SHP77 treated with DMSO at 0.1 percent for 48 hours (cell line): ENCODE data around the gene TIE1.

ENCODE experiments used
- DNase-seq: peaks from one replicate; lab custom pipeline; 2025; lab: John Stamatoyannopoulos, UW

TIE1 gene

DNA sequence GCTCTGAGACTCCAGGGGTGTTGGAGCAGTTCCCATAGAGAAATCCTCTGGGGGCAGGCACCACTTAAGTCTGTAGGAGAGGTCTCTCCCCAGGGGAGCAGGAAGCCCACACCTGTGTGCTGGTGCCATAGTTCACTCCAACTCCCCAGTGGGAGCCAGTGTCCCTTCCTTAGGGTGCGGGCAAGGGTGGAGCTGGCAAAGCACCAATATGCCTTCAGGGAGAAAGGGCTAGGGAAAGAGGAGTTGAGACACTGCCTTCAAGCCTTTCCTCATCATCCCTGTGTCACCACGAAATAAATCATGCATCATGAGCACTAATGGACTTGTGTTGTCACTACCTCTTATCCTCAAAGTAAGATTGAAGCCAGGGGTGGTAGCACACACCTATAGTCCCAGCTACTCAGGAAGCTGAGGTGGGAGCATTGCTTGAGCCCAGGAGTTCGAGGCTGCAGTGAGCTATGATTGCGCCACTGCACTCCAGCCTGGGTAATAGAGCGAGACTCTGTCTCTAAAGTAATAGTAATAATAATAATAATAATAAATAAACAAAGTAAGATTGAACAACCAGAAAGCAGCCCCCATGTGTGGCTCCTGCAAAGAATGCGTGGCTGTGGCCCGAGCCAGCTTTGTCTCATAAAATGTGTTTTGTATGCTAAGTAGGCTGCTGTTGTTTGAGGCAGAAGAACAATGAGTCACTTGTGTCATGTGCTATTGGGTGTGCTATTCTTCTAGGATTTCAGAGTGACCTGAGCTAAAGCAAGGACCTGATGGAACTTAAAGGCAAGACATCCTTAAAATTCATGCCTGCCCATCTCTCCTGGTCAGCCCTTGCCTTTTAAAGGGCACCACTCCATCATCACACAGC, 6.7 kb upstream of the TIE1 start:
- DNase-seq: no peak

GRCh38 chr1:43294761-43295160, 6.0 kb upstream of the TIE1 start:
- no peak for DNase-seq

DNA sequence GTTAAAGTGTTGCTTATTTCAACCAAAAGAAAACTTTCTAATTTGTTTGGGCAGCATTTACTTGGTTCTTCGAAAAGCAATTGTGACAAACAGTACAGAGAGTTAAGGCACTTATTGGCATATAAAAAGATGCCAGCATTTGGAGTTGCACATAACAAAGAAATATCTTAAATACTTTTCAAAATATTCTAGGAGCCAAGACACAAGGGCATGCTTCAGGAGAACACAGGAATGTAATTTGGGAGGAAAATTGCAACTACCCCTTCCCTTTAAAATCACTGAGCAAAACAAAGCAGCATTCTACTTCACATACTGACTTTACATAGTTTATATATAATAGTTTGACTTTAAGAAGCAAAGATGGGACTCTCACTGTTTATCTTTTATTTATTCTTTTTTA, 4.6 kb upstream of the TIE1 start:
- no peak for DNase-seq

DNA sequence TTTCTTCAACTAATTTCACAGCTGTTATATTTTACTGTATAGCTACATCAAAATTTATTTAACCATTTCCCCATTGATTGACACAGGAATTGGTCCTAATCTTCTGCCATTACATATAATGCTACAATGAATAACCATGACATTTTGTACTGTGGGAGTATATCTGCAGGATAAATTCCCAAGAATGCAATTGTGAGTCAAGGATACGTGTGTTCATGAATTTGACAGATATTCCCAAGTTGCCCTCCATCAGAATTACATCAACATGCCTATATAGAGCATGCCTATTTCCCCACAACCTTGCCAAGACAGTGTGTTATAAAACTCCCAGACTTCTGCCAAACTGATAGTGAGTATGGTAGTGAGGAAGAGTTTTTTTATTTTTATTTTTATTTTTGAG, 2.7 kb upstream of the TIE1 start:
- DNase-seq: no peak

DNA sequence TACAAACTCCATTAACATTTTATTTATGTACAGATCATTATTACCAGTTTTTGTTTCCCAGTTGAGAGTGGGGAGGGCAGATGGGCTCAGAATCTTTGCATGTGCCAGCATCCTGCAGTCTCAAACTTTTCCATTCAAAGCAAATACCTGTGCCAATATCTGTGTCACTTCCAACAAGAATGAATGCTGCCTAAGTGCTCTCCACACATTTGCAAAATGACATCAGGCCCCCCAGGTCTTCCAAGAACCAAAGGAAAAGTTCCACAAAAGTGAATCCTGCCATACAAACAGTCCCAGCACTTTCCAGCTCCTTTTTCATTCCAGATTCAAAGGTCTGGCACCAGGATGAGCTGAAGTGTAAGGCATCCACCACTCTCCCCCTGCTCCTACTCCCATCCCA, 1.7 kb upstream of the TIE1 start:
- DNase-seq: no peak

DNA sequence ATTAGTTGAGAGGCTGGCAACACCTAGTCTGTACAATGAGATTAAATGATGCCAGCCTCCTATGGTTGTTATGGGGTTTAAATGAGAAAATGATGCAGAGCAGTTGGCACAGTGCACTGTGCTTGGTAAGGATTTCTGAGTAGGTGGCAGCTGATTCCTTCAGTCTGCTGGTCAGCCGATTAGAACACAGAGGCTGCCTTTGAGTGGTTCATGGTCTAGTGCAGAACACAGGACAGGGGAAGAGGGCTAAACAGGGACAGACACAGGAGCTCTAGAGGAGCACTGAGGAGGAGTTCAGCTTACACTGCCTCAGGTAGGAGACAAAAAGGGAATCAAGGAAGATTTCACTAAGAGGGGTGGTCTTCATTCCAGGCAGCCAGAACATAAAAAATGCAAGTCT, 1.4 kb downstream of the TIE1 start:
- DNase-seq: no peak

- DNase-seq: no peak
Measured at GRCh38 chr1:43302721-43303470, 2.1 kb downstream of the TIE1 start.

GRCh38 chr1:43303471-43304313, 2.9 kb downstream of the TIE1 start:
- DNase-seq: no peak

DNA sequence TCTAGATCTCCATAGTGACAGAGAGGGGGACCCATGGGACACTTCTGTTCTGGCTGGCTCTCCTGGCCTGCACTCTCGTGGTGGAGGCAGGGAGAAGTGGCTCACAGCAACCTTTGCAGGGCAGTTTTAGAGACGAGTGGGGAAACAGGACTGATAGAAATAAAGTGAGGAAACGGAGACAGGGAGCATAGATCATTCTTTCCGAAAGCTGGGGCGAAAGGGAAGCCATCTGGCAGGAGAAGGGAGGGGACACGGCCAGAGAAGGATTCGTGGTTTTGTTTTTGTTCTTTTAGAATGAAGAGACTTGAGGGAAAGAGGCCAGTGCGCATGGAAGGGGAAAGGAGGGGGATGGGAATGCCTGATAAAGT, 3.5 kb downstream of the TIE1 start:
- DNase-seq: no peak

GRCh38 chr1:43304771-43305300, 4.1 kb downstream of the TIE1 start:
- DNase-seq: no peak

DNA sequence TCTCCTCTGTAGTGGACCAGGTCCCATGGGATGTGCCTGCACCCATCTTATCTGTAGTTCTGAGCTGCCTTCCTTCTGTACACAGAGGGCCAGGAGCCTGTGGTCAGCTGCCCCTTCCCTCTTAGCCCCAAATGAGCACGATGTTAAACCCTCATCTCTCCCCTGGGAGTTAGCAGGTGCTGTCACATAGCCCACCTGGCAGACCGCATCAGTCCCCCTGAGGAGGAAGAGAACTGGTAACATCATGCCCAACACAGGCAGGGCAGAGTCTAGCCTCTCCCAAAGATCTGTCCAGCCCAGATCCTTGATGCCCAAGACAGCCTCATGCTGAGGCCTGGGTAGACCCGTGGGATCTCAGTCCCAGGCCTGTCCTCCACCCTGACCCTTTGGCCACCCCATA, 4.7 kb downstream of the TIE1 start:
- no peak for DNase-seq

DNA sequence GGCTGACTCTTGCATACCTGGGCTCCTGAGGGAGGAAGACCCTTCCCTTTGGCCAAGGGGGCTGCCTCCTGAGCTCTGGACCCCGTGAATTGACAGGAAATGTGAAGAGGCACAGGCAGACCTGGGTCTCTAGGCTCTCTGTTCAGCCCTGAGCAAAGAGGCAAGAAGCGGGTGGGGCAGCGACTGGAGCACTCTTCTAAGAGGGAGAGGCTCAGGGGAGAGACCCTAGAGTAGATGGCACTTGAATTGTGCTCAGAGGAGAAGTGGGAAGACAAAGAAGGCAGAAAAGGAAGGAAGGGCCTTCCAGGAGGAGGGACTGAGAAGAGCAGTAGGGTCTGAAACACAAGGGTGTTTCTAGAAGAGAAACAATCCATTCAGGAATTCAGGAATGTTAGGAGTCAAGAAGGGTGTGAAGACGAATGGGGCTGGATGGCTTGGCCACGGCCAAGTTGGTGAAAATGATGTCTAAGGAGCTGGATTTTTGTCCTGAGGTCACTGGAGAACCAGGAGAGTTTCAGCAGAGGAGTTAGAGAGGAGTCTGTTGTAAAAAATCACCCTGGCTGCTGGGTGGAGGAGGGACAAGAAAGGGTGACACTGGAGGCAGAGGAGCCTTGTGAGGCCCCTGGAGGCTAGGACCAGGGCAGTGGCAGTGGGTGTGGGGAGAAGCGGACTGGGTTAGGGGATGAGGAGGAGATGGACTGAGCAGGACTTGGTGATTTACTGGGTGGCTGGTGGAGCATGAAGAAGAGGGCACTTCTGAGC, 5.3 kb downstream of the TIE1 start:
- DNase-seq: no peak

- no peak for DNase-seq
Measured at GRCh38 chr1:43306688-43307457, 6.1 kb downstream of the TIE1 start.

DNA sequence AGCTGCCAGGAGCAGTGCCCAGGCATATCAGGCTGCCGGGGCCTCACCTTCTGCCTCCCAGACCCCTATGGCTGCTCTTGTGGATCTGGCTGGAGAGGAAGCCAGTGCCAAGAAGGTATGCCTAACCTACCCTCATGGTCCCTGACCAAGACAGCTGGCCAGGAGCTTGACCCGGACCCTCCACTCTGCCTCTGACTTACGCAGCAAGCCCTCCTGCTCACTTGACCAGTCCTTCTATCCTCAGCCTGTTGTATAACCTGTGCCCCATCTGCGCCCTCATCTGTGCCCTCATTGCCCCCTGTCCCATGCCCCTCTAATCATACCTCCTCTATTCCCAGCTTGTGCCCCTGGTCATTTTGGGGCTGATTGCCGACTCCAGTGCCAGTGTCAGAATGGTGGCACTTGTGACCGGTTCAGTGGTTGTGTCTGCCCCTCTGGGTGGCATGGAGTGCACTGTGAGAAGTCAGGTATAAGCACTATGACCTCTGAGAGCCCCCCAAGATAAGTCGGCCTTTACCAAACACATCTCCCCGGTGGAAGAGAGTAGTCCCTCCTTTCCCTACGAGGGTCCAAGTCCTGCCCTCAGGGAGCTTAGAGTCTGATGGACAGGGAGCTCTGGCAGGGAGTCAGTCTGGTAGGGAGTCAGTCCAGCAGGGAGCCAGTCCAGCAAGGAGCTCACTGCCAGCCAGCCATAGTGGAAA, 6.8 kb downstream of the TIE1 start:
- DNase-seq: no peak

GRCh38 chr1:43308635-43309404, 8.0 kb downstream of the TIE1 start:
- DNase-seq: no peak

DNA sequence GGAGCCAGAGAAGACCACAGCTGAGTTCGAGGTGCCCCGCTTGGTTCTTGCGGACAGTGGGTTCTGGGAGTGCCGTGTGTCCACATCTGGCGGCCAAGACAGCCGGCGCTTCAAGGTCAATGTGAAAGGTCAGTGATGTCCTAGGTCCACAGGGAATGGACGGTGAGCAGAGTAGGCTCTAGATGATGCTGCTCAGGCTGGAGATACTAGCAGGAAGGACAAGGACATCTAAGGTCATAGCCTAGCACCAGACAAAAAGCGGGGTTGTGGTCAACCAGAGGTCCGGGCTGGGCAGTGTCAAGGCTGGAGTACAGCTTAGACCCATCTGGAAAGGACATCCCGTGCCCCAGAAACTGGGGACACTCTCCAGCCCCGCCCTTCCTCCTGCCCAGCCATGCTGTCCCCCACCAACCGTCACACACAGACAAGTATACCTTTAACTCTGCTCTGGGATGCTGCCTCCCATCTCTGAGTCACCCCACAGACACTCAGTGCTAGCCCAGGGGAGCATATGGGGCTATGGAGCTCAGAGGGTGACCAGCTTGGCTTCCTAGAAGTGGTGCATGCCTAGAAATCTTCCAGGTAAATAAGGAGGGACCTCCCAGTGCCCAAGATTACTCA, 8.7 kb downstream of the TIE1 start:
- no peak for DNase-seq

GRCh38 chr1:43311521-43311920, 10.7 kb downstream of the TIE1 start:
- no peak for DNase-seq

GRCh38 chr1:43312212-43312623, 11.4 kb downstream of the TIE1 start:
- no peak for DNase-seq
